ENCODE results near the gene PLPP1.
A peak's percentile ranks its signal among the peaks of the same experiment; 100 is the strongest.
"Not testable (repeated sequence)": the region's sequence is repeated elsewhere in the genome, so short reads cannot be mapped to it uniquely, and the experiment has no call there.

Gene PLPP1

DNA sequence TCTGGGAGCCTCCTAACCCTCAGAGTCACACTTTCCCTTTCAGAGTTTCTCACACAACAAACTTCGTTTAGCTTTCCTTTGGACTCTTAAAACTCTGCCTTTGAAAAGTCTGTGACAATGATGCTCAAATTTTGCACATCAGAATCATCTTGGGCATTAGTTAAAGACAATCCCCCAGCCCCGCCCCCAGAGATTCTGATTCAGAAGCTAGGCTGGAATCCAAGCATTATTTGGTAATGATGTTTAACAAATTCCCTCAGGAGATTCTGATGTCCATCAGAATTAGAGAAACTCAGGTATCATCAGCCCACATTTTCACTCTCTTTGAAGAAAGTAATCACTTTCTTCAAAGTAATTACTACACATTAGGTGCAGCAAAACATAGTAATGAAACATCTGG is 9.6 kb upstream of the PLPP1 start:
- DNase-seq = peak; percentile 34

DNA sequence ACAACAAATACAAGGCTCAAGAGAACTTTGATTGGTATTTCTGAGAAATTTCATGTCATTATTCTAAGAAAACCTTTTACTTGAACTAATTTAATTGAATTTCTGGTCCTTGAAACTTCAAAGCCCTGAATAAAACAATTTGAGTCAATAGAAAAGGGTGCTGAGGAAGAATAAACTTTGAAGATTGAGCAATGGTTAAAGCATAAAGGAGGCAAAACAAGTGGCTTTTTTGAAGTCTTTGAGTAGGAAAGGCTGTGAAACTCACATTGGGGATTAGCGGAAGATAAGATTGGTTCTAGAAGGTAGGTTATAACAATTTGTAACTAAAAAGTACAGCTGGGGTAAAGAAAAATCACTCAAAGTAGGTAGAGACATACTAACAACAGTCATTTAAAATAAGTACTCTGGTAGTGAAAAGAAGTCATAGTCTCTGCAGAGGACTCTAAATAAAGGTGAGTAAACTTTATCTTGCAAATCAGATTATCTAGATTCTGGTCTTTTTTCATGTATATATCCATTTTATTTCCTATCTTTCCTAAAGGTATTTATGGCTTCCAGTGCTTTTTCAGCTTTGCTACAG is 6.4 kb upstream of the PLPP1 start:
- DNase-seq = no peak

DNA sequence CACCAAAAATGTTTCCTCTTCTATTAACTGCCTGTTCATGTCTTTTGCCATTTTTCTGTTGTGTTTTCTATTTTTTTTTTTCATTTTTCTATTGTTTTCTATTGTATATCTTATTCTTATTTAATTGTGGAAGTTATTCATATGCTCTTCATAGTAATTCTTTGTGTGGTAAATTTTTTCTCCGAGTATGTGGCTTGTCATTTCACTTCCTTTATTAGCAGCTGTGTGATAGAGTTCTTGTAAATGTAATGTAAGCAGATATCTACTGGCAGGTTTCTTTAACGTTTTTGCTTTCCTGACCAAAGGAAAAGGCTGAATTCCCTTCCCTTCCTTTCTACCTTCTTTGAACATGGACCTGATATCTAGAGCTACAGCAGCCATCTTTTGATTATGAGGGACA is 5.8 kb upstream of the PLPP1 start:
- DNase-seq = no peak

DNA sequence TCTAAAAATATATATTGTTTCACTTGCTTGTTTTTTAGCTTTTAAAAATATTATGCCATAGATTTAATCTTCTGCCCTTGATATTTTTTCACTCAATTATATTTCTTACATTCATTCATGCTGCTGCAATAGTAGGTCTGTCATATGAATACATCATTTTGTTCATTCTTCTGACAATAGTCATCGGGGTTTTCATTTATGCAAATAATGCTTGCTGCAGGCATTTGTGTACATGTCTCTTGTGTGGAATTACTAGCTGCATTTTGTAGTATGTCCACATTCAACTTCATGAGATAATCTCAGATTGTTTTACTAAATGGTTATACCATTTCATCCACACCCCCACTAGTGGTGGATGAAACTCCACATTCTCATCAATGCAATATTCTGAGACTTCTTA is 5.3 kb upstream of the PLPP1 start:
- peak; percentile 65 for DNase-seq

DNA sequence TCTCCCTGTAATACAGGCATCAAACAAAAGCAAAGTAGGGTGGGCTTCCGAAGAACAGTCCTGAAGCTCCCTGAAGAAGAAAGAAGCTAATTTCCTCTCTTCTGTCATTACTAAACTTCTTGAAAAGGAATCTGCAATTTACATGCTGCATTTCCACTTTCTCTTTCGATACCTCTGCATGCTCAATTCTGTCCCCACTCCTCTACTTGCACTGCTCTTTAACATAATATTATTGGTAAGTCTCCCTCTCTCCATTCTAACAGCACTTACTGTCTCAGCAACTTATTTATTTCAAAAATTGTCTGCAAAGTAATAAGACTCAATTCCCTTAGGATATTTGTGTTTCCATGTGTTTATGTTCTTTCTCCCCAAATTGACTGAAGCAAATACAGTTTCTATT is 3.9 kb upstream of the PLPP1 start:
- no peak for DNase-seq

DNA sequence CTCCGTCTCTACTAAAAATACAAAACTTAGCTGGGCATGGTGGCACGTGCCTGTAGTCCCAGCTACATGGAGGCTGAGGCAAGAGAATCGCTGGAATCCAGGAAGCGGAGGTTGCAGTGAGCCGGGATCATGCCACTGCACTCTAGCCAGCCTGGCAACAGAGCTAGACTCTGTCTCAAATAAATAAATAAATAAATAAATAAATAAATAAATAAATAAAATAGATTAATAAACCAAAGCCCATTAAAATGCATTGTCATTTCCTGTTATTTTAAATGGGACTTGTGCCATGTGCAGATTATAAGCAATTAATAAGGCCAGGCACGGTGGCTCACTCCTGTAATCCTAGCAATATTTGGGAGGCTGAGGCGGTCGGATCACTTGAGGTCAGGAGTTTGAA is 2.6 kb upstream of the PLPP1 start:
- not testable (repeated sequence) for DNase-seq

DNA sequence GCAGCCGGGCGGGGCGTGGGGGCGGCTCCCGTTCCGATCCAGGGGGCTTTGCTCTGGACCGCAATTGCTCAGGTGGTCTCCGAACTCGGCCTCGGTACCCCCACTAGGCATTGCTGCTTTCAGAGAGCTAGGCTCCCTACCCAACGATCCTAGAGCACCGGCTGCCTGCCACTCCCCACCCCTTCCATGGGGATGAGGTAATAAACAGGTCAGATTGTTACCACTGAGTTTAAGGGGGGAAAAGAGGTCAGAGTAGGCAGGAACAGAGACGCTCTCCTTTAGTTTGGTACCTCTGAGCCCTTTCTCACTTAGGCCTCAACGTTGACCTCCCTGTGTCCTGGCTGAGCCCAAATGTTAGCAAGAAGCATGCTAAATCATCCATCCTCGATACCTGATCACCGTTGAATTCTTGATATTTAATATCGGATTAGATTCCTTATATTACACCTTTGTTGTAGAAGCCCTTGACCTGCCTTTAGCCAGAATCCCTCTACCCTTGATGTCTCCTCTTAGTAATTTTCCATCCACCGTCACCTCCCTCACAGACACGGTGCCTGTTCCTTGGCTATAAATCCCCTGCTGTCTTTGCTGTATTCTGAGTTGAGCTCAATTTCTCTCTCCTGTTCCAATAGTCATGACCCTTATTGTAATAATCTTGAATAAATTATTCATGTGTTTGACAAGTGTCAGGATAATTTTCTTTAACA is 588 bp upstream of the PLPP1 start:
- no peak for DNase-seq

DNA sequence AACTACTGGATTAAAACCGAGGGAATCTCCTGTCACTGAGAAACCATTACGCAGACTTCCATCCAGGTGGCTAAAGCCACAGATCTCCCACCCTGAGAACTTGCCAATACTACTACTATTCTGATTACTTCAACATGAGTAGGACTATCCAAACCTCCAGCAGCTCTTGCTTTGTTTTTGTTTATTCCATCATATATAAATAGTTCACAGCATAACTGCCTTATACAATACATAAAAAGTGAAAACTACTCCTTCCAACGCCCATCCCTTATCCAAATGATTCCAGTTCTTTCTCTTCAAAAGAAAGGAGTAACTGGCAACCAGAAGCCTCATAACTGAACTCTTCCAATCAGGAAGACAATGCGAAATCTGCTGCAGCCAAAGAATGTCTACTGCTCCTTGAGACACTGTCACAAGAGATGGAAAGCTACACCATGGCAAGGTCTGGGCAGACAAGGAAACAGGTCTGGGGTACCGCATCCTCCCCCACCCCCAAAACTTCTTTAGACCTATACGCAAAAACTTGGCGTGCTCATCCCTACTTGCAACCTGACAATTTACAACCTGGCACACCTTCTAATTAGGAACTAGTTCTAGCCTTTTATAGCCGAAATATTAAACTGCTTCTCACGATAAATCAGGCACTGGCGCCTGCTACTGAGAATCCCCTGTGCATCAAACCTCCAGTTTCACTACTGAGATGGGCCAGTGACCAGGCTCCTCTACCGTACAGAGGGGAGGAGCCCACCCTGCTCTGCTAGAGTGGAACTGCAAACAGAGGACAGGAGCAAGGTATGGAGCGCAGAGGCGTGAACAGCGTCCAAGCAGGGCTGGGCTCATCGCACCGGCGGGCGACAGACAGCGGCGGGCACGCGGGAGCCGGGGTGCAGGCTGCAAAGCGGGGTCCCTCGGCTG is 986 bp downstream of the PLPP1 start:
- peak; percentile 60 for DNase-seq

DNA sequence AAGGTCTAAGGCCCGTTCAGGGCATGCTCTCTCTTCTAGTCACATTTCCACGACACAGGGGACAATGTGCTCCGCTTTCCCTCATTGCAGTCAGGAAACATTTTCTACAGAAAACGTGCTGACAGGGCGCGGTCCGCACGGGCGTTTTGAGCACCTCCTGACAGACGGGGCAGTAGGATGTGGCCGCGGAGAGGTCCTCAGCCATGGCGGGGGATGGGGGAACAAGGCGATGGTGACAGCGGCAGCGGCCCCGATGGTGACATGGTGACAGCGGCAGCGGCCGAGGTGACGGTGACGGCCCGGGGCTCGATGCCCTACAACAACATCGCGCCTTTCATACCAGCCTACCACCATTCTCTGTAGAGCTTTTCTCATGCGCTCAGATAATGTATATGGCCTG is 4.1 kb downstream of the PLPP1 start:
- no peak for DNase-seq

DNA sequence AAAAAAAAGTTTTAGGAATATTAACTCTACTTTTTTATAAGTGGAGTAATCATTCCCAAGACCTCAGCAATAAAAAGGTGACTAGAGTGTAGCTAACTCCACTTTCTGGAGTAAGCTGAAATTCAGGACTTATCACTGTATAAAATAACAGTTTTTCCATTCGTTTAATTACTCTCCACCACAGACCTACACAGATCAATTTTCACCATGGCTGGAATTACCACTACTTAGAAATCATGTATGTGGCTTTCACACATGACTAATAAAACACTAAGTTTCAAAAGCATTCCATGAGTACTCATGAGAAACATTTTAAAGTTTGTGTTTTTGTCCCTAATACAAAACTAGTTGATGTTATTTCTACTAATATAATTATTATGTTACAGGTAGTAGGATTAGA is 9.9 kb downstream of the PLPP1 start:
- no peak for DNase-seq

DNA sequence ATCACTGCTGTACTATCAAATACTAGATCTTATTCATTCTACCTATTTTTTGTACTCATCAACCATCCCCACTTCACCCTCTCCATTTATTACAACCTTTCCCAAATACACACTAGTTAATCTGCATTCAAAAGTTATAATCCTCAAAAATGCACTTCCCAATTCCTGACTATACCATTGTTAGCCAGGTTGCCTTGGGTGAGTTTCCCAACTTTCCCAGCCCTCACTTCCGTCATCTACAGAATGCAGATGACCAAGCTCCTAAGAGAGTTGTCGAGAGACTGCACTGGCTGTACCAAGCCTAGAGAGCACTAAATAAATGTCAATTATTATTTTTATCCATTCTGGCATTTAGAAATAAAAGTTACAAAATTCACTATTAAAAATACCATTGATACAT is 11.5 kb downstream of the PLPP1 start:
- no peak for DNase-seq

DNA sequence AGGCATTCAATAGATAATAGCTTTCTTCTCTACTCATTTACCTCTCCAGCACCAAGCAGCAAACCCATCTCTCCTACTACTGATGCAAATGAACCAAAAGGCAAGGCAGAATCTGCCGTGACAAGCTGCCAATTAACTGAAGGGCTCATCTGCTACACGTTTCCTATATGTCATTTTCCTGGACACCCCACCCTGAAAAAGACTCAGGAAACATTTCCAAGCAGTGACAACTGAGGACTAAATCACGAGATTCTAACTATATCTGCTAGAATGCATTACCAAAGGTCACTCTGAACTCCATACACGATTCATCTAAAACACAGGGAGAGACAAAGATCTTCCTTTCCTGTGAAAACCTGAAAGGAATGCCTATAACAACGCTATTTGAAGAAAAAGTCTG is 12.9 kb downstream of the PLPP1 start:
- DNase-seq = no peak

DNA sequence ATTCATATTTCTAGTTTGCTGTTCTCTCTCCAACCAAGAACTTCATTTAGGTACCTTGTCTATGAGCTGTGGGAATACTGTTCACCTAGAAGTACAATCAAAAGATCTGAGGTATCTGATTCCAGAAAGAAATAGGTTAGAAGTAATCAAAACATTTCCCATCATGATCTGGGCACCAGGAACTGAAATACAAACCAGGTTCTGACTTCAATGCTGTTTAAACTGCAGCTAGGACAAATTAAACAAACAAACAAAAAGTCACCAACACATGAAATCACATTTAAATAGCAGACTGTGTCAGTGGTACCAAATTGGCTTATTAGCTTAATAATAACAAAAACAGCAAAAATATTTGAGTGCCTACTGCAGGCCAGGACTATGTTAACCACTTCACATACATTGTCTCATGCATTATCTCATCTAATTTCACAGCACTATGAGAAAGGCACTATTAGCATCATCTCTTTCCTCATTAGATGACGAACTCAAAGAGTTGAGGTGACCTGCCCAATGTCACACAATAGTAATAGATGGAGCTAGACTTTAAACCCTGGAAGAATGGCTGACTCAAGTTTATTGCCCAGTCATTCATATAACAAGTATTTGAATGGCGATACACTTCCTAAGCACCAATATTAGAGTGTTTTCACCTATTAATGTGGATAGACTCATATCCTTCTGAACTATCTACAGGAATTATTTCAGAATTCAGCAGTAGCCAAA is 14.5 kb downstream of the PLPP1 start:
- no peak for DNase-seq

DNA sequence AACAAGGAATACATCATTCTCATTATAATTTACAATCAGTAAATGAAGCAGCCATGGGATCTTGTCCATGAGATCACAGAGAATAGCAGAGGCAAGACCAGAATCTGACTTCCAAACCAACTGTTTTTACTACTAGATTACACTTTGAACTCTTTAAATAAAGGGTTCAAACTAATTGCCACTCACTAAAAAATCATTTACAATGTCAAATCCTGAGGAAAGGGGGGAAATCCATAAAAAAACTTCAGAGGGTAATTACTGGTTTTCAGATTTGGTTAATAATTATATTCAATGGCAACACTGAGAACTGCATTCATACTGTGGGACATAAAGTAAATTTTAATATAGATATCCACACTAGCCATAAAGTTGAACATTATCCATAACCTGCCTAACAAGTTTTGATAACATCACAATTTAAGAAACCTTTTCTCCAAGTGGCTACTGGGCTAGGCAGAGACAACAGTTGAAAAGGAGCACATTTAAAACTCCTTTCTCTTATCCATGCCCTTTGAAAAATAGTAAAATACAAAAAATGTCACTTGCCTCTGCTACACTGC is 15.9 kb downstream of the PLPP1 start:
- DNase-seq = no peak

DNA sequence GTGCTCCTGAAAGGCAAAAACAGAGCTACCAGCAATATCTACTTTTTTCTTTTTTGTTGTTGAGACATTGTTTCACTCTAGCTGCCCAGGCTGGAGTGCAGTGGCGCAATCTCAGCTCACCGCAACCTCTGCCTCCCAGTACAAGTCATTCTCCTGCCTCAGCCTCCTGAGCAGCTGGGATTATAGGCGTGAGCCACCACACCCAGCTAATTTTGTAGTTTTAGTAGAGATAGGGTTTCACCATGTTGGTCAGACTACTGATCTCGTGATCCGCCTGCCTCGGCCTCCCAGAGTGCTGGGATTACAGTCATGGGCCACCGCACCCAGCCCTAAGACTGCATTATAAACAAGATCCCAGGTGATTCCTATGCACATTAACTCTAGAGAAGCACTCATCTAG is 17.0 kb downstream of the PLPP1 start:
- no peak for DNase-seq

DNA sequence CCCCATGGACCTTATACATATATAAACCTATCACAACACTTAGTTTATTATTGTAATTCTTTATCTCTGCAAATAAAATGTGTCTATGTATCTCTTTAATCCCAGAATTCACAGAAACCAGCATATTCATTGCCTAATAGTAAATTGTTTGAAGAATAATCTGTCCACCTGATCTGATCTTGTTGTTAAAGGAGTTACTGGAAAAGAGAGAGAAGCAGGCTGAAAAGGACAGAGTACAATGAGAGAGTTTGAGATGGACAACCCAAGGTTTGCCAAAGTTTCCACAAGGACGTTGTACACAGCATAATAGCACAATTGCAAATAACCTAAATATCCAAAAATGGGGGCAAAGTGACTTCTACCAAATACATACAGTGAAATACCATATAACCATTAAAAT is 23.8 kb downstream of the PLPP1 start:
- DNase-seq = no peak

DNA sequence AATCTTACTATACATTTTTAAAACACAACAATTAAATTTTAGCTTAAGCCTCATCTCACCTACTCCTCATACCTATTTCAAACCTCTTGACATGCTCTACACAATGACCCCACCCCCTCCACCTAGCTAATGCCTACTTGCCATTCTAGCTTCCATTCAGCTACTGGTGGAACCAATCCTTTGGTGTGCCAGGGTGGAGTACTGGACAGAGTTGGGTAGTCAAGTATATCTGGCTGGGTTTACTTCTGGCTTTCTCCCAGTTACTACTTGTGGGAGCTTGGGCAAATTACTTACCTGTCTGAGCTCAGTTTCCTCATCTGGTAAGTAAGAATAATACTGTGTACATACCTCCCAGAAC is 24.3 kb downstream of the PLPP1 start:
- DNase-seq = no peak

DNA sequence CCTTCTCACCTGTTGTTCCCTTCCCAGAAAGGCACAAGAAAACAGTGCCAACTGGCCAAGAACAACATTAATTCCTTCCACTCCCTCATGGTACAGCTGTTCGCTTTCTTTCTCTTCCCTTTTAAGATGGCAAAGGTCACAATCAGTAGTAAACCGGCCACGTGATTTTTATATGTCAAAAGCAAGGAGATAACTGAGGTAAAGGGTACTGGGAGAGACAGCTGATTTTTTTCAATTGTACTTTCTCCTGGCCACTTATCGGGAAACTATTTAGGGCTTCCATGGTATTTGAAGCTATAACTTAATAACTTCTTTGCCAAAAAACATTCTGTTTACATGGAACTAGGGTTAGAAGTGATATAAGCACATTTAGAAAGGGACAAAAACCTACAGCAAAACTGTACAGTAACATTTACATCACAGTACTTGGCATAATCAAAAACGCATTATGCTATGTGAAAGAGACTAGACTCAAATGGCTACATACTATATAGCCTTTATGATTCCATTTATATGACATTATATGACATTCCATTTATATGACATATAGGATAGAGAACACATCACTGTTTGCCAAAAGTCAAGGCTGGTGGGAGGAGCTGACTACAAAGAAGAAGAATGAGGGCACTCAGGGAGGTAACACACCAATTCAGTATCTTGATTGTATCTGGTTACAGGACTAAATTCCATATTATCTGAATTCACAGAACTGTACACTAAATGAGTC is 24.8 kb downstream of the PLPP1 start:
- peak; percentile 72 for DNase-seq

DNA sequence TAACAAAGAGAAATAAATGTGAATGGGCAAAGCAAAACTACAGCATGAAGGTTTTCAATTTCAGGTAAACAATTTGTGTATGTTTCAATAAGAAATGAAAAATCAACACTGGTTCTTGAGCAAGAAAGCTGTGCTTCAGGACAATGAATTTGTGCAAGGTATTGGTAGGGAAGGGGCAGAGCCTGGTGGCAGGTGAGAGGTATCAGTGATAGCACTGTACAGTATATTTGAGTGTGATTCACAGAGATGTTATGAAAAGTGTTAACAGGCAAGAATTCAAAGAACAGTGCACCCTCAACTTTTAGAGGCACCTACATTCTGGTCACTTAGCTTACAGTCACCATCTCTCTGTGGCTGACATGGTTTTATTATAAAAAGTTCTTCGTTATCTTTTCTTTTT is 25.7 kb downstream of the PLPP1 start:
- no peak for DNase-seq

DNA sequence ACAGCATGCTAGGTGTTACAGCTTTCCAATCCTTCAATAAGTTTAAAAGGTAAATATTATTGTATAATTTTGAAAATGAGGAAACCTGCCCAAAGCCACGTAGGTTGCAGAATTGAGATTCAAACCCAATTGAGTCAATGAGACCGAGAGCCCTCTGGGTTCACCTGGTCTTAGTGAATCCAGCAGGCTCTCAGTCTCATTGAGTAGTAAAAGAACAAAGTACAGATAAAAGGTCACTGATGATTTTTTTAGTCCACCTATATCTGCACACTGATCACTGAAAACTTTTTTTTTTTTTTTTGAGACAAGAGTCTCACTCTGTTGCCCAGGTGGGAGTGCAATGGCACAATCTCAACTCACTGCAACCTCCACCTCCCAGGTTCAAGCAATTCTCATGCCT is 27.2 kb downstream of the PLPP1 start:
- no peak for DNase-seq

DNA sequence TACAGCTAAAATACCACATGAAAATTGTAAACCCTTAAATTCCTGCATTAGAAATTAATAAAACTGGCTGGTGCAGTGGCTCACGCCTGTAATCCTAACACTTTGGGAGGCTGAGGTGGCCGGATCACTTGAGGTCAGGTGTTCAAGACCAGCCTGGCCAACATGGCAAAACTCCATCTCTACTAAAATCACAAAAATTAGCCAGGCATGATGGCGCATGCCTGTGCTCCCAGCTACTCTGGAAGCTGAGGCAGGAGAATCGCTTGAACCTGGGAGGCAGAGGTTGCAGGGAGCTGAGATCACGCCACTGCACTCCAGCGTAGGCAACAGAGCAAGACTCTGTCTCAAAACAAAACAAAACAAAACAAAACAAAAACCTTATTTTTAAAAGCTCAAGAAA is 29.1 kb downstream of the PLPP1 start:
- DNase-seq = not testable (repeated sequence)

DNA sequence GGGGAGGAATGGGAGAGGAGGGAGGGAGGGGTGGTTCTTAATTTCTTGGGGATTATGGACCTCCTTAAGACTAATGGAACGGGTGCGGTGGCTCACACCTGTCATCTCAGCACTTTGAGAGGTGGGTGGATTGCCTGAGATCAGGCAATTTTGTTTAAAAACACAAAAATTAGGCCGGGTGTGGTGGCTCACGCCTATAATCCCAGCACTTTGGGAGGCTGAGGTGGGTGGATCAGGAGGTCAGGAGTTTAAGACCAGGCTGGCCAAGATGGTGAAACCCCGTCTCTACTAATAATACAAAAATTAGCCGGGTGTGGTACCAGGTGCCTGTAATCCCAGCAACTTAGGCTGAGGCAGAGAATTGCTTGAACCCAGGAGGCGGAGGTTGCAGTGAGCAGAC is 30.8 kb downstream of the PLPP1 start:
- DNase-seq = not testable (repeated sequence)
